ENCODE data around the gene IL1RL2.

Gene IL1RL2

DNA sequence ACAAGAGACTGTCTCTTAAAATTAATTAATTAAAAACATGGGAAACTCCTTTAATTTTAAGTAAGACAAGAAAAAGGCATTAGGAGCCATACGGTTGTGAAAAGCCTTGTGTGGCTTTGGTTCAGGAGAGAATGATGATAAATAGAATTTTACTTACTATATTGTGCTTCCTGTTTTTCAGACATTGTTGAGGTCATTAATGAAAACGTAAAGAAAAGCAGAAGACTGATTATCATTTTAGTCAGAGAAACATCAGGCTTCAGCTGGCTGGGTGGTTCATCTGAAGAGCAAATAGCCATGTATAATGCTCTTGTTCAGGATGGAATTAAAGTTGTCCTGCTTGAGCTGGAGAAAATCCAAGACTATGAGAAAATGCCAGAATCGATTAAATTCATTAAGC lies 10.7 kb upstream of the IL1RL2 start:
- Histone ChIP-seq H3K27me3 (replicated peaks; ENCODE audit: insufficient read depth, low read length) (no peaks in the 10 kb centered on the region), H3F3A (ENCODE audit: insufficient read depth, low read length) (no peaks in the 10 kb centered on the region), H2AFZ (ENCODE audit: low read length) (no peak overlapping the region), H3K4me2 (ENCODE audit: low read depth, low read length) (no peak overlapping the region), H3K4me1 (ENCODE audit: low read length) (no peaks in the 10 kb centered on the region), H3K9ac (ENCODE audit: low read length) (no peak overlapping the region), H3K9me2 (replicated peaks; ENCODE audit: insufficient read depth, low read length) (no peaks in the 10 kb centered on the region), H3K4me3 (ENCODE audit: low read length) (no peak overlapping the region), H3K27ac (ENCODE audit: low read length) (no peak overlapping the region), H4K20me1 (ENCODE audit: insufficient read depth, low read length) (no peaks in the 10 kb centered on the region), H3K79me2 (ENCODE audit: low read length) (no peaks in the 10 kb centered on the region), H3K36me3 (replicated peaks; ENCODE audit: insufficient read depth, low read length) (no peaks in the 10 kb centered on the region), H3K9me3 (replicated peaks; ENCODE audit: insufficient read depth, low read length) (no peaks in the 10 kb centered on the region)
- no peak for DNase-seq
- TF ChIP-seq EZH2 (optimal IDR thresholded peaks at IDR 0.05; ENCODE audit: low read depth, low read length), result no peak
- TF ChIP-seq EZH2phosphoT487 (IDR thresholded peaks at IDR 0.05; ENCODE audit: low read length), result no peak
- TF ChIP-seq, protein P1, sequence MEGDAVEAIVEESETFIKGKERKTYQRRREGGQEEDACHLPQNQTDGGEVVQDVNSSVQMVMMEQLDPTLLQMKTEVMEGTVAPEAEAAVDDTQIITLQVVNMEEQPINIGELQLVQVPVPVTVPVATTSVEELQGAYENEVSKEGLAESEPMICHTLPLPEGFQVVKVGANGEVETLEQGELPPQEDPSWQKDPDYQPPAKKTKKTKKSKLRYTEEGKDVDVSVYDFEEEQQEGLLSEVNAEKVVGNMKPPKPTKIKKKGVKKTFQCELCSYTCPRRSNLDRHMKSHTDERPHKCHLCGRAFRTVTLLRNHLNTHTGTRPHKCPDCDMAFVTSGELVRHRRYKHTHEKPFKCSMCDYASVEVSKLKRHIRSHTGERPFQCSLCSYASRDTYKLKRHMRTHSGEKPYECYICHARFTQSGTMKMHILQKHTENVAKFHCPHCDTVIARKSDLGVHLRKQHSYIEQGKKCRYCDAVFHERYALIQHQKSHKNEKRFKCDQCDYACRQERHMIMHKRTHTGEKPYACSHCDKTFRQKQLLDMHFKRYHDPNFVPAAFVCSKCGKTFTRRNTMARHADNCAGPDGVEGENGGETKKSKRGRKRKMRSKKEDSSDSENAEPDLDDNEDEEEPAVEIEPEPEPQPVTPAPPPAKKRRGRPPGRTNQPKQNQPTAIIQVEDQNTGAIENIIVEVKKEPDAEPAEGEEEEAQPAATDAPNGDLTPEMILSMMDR (IDR thresholded peaks at IDR 0.05; ENCODE audit: low read length), result no peak

- no peaks in the 10 kb centered on the region for H3K36me3 ChIP-seq (replicated peaks; ENCODE audit: insufficient read depth, low read length)
- H3K9ac ChIP-seq (ENCODE audit: low read length), result no peak overlapping the region
- H3F3A ChIP-seq (ENCODE audit: insufficient read depth, low read length), result no peaks in the 10 kb centered on the region
- H3K9me3 ChIP-seq (replicated peaks; ENCODE audit: insufficient read depth, low read length), result no peaks in the 10 kb centered on the region
- no peak for DNase-seq
- H2AFZ ChIP-seq (ENCODE audit: low read length), result no peak overlapping the region
- H3K27ac ChIP-seq (ENCODE audit: low read length), result no peak overlapping the region
- TF ChIP-seq, protein P1 (IDR thresholded peaks at IDR 0.05; ENCODE audit: low read length), result no peak
- TF ChIP-seq EZH2 (optimal IDR thresholded peaks at IDR 0.05; ENCODE audit: low read depth, low read length) (no peak), EZH2phosphoT487 (IDR thresholded peaks at IDR 0.05; ENCODE audit: low read length) (no peak)
- H3K27me3 ChIP-seq (replicated peaks; ENCODE audit: insufficient read depth, low read length), result no peaks in the 10 kb centered on the region
- H3K9me2 ChIP-seq (replicated peaks; ENCODE audit: insufficient read depth, low read length), result no peaks in the 10 kb centered on the region
- no peak overlapping the region for H3K4me3 ChIP-seq (ENCODE audit: low read length)
- no peak overlapping the region for H3K4me2 ChIP-seq (ENCODE audit: low read depth, low read length)
- H4K20me1 ChIP-seq (ENCODE audit: insufficient read depth, low read length), result no peaks in the 10 kb centered on the region
- no peaks in the 10 kb centered on the region for H3K4me1 ChIP-seq (ENCODE audit: low read length)
- H3K79me2 ChIP-seq (ENCODE audit: low read length), result no peaks in the 10 kb centered on the region
Observed at GRCh38 chr2:102177814-102178478, 8.9 kb upstream of the IL1RL2 start.

- Histone ChIP-seq H2AFZ (ENCODE audit: low read length) (no peak overlapping the region), H3K36me3 (replicated peaks; ENCODE audit: insufficient read depth, low read length) (no peaks in the 10 kb centered on the region), H4K20me1 (ENCODE audit: insufficient read depth, low read length) (no peaks in the 10 kb centered on the region), H3K9me2 (replicated peaks; ENCODE audit: insufficient read depth, low read length) (no peaks in the 10 kb centered on the region), H3F3A (ENCODE audit: insufficient read depth, low read length) (no peaks in the 10 kb centered on the region), H3K4me1 (ENCODE audit: low read length) (no peaks in the 10 kb centered on the region), H3K27ac (ENCODE audit: low read length) (no peak overlapping the region), H3K4me3 (ENCODE audit: low read length) (no peak overlapping the region), H3K27me3 (replicated peaks; ENCODE audit: insufficient read depth, low read length) (no peaks in the 10 kb centered on the region), H3K79me2 (ENCODE audit: low read length) (no peaks in the 10 kb centered on the region), H3K9ac (ENCODE audit: low read length) (no peak overlapping the region), H3K4me2 (ENCODE audit: low read depth, low read length) (no peak overlapping the region), H3K9me3 (replicated peaks; ENCODE audit: insufficient read depth, low read length) (no peaks in the 10 kb centered on the region)
- TF ChIP-seq EZH2phosphoT487 (IDR thresholded peaks at IDR 0.05; ENCODE audit: low read length), result no peak
- TF ChIP-seq, protein P1 (IDR thresholded peaks at IDR 0.05; ENCODE audit: low read length), result no peak
- TF ChIP-seq EZH2 (optimal IDR thresholded peaks at IDR 0.05; ENCODE audit: low read depth, low read length), result no peak
- DNase-seq, result no peak
Observed at GRCh38 chr2:102179061-102179460, 7.8 kb upstream of the IL1RL2 start.
